Rectal smooth muscle tissue (tissue), 1 donor: ENCODE data around the gene SPTA1.

Experiments
- H3K27ac ChIP-seq: one replicate; pipeline ENCODE4 v1.7.0; 2013; ENCODE audit warnings: low read depth, low read length, inconsistent platforms
- H3K27me3 ChIP-seq: one replicate; pipeline ENCODE4 v1.7.0; 2013; ENCODE audit warnings: low read length; ENCODE audit not compliant: control insufficient read depth, insufficient read depth
- H3K36me3 ChIP-seq: one replicate; pipeline ENCODE4 v1.7.0; 2013; ENCODE audit warnings: low read length; ENCODE audit not compliant: control insufficient read depth, insufficient read depth
- H3K4me1 ChIP-seq: one replicate; pipeline ENCODE4 v1.7.0; 2013; ENCODE audit warnings: low read length; ENCODE audit not compliant: control insufficient read depth, insufficient read depth
- H3K4me3 ChIP-seq: one replicate; pipeline ENCODE4 v1.7.0; 2013; ENCODE audit warnings: low read length
- H3K9ac ChIP-seq: one replicate; pipeline ENCODE4 v1.7.0; 2013; ENCODE audit warnings: low read length

SPTA1 gene

DNA sequence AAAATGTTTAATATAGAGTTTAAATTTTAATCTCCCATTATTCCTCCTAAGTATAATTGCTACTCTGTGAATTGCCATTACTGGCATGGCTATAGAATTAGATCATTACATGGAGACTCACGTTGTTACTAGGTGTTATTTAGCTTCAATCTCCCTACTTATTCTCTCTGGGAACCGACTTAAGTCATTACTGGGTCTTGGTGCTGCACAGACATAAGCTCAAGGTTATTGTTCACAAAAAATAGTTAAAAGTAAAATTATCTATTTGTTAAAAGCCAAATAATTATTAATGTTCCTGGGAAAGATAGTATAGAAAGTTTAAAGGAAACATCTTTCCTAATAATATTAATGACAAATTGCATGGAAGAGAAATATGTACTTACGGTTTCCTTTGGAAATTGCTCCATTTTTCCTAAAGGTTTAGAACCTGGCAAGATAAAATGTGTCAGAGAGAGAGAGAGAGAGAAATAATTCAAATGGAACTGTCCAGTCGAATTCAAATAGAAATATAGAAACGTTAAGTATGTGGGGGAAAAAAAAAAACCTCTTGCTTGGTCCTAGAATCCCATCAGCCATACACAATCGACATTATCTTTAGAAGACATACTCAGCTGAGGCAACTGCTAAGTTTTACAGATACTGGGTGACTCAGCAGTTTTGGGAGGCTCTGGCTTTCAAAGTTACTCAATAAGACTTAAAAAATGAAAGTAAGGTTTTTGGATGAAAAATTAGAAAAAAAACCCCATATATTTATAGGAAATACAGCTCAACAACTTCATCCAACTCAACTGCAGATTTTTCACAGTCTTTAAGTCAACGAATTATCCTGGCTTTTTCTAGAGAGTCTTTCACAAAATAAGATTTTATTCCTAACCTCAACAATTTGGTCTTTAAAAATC lies at the start of gene SPTA1:
TSS of gene SPTA1 (minus strand) at position 605 of the 899 bp plus-strand sequence. CDS start at position 407, 198 bp downstream.
- H3K27ac ChIP-seq = no peak within 1 kb of the TSS

DNA sequence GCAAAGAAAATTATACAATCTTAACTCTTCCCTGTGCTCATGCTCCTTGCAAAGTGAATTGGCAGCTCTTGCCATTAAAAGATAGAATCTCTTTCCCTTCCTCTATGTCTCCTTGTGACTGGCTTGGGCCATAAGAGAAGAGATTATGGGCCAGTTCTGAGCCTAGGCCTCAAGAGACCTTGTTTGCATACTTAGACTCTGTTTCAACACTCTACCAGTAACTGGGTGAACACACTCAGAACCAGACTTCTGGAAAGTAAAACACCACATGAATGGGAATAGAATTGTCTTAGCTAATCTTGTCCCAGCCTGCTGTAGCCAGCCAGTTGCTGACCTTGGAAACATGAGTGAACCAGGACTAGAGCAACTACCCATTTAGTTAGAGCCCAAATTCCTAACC lies 49.3 kb upstream of the SPTA1 start:
- Histone ChIP-seq H3K36me3 (no peaks in the 10 kb centered on the region), H3K27ac (no peak overlapping the region), H3K27me3 (no peaks in the 10 kb centered on the region), H3K4me1 (no peaks in the 10 kb centered on the region), H3K4me3 (no peak overlapping the region), H3K9ac (no peak overlapping the region)

More for the DNA sequence above, at the start of gene SPTA1:
- Histone ChIP-seq H3K36me3 (no peaks in the 10 kb centered on the region), H3K9ac (no peak within 1 kb of the TSS), H3K4me1 (no peaks in the 10 kb centered on the region), H3K27me3 (no peaks in the 10 kb centered on the region), H3K4me3 (no peak within 1 kb of the TSS)

DNA sequence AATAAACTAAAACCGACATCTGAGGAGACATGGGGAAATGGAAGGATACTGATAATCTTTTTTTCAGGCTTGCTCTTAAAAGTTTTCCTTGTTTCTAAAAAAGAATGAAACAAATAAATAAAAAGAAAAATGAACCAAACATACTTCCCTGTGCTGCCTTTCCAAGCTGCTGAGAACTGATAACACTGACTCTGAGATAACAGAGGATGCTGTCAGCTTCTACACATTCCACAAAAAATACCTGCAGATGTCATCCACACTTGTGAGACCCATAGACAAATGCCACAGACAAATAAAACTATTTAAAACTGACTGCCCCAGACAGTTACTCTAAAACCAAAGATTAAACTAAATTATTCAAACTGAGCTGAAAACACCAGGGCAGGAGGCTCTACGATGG lies 46.0 kb upstream of the SPTA1 start:
- Histone ChIP-seq H3K27me3 (no peaks in the 10 kb centered on the region), H3K27ac (no peak overlapping the region), H3K36me3 (no peaks in the 10 kb centered on the region), H3K4me3 (no peak overlapping the region), H3K9ac (no peak overlapping the region), H3K4me1 (no peaks in the 10 kb centered on the region)

DNA sequence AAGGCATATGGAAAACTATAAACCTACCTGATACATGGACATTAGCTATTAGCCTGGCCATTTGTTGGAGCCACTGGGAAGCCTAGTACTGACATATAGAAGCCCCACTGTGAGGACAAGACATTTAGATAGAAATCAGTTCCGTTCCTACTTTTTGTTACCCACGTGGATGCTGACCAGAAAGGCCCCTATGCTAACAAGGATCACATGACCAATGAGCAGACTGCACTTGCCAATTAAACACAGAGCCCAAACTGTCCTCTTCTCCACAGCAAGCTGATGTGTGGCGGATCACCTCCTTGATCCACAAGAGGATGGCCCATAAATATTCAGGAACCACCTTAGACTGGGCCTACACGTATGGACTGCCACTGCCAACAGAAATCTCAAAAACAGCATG lies 45.2 kb upstream of the SPTA1 start:
- no peaks in the 10 kb centered on the region for H3K27me3 ChIP-seq
- no peak overlapping the region for H3K9ac ChIP-seq
- no peak overlapping the region for H3K4me3 ChIP-seq
- H3K27ac ChIP-seq = no peak overlapping the region
- no peaks in the 10 kb centered on the region for H3K36me3 ChIP-seq
- no peaks in the 10 kb centered on the region for H3K4me1 ChIP-seq

DNA sequence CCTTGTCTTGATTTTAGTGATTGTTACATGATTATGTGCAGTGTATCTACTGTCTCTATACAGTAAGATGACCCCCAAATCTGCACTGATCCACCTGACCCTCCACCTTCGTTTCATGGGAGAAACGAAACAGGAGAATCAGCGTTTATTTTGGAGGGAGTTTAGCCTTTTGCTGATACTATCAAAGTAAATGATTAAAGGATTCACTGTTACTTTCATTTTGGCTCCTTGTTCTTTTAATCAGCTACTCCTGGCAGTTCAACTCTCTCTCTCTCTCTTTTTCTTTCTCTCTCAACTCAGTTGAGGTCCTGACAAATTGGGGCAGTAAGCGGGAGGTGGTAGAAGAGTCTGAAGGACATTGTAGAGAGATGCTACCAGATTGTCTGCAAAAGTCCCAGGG lies 43.9 kb upstream of the SPTA1 start:
- no peak overlapping the region for H3K4me3 ChIP-seq
- no peaks in the 10 kb centered on the region for H3K4me1 ChIP-seq
- no peak overlapping the region for H3K27ac ChIP-seq
- H3K36me3 ChIP-seq = no peaks in the 10 kb centered on the region
- no peak overlapping the region for H3K9ac ChIP-seq
- H3K27me3 ChIP-seq = no peaks in the 10 kb centered on the region

DNA sequence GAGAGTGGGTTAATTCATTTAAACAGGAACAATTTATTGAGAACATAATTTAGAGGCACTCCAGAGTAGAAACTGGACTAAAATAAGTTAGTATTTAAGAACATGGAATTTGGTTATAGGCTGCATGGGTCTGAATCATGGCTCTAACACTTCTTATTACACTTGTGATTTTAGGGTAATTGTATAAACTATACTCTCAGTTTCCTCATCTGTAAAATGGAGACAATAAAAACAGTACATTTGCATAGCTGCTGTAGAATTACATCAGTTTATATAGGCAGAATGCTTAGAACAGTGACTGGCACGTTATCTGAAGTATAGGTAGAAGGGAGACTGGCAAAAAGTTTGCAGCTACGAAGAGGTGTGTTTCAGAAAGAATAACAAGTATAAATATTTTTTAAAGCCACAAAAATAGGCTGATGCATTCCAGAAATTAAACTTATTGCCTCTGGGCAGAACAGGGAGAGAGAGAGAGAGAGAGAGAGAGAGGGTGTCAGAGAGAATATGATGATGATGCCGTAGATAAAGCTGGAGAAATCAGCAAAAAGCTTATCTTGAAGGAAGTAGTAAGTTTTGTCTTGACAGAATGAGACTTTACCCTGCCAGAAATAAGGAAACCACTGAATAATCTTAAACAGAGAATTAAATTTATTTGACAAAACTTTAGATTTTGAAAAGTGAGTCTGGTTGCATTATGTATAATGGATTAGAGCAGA lies 42.2 kb upstream of the SPTA1 start:
- H3K27ac ChIP-seq = no peak overlapping the region
- H3K4me1 ChIP-seq = no peaks in the 10 kb centered on the region
- H3K27me3 ChIP-seq = no peaks in the 10 kb centered on the region
- H3K4me3 ChIP-seq = no peak overlapping the region
- no peak overlapping the region for H3K9ac ChIP-seq
- H3K36me3 ChIP-seq = no peaks in the 10 kb centered on the region

DNA sequence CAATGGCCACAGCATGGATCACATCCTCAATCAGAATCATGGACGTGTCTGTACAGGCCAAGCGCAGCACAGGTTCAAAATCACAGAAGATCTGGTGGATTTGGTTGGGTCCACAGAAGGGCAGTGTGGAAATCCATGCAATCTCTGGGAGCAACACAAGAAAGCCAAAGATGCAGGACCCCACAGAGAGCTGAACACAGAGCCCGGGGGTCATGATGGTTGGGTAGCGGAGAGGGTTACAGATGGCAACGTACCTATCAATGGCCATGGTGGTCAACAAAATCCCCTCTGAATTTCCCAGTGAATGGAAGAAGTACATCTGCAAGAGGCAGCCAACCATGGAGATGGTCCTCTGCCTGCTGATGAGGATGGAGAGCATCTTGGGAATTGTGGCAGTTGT lies 37.9 kb upstream of the SPTA1 start:
- Histone ChIP-seq H3K27me3 (no peaks in the 10 kb centered on the region), H3K4me3 (no peak overlapping the region), H3K9ac (no peak overlapping the region), H3K27ac (no peak overlapping the region), H3K36me3 (no peaks in the 10 kb centered on the region), H3K4me1 (no peaks in the 10 kb centered on the region)

DNA sequence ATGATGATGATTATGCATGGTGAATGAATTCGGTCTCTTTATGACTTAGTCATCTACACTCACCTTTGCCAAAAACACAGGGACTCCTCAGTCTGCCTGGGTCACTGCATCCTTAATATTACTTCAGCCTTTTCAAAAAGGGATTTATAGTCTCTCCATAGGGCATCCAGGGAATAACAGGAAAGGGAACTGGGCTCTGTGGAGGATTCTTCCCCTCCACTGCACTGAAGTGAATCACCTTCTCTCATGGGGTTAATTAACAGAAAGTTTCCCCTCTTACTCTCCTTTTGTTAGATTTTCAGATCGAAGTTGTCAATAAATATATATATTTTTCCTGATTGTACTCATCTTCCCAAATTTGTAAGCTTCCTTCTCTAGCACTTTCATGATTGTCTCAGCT lies 34.1 kb upstream of the SPTA1 start, which contains the start of gene OR6K3:
TSS of gene OR6K3 (minus strand) at position 101 of the 400 bp plus-strand sequence. CDS start 2,605 bp downstream, outside the sequence.
- Histone ChIP-seq H3K27ac (no peak within 1 kb of the TSS), H3K4me1 (no peaks in the 10 kb centered on the region), H3K27me3 (no peaks in the 10 kb centered on the region), H3K4me3 (no peak within 1 kb of the TSS), H3K36me3 (no peaks in the 10 kb centered on the region), H3K9ac (no peak within 1 kb of the TSS)

DNA sequence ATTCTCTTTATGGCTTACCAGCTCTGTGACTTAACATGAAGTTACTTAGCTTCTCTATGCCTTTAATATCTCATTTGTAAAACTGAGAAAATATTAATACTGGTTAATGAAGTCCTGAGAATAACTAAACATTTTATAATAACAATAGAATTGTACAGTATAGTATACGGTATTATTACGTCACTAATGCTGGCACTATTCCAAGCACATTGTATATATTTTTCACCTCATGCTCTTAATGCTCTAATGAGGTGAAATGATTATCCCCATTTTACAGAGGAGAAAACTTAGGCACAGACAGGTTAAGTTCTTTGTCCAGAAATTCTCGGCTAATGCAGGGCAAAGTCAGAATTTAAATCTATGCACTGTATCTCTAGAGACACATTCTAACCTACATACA lies 33.1 kb upstream of the SPTA1 start:
- no peaks in the 10 kb centered on the region for H3K36me3 ChIP-seq
- H3K4me1 ChIP-seq = no peaks in the 10 kb centered on the region
- no peaks in the 10 kb centered on the region for H3K27me3 ChIP-seq
- no peak overlapping the region for H3K9ac ChIP-seq
- no peak overlapping the region for H3K27ac ChIP-seq
- no peak overlapping the region for H3K4me3 ChIP-seq

DNA sequence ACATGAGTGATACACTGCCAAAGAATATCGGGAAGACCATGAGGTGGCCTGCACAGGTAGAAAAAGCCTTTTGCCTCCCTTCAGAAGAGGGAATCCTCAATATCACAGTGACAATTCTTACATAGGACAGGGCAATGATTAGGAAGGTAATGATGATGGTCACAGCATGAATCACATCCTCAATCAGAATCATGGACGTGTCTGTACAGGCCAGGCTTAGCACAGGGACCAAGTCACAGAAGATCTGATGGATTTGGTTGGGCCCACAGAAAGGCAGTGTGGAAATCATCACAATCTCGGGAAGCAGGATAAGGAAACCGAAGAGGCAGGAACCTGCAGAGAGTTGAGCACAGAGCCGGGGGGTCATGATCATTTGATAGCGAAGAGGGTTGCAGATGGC lies 30.8 kb upstream of the SPTA1 start:
- H3K27me3 ChIP-seq = no peaks in the 10 kb centered on the region
- no peak overlapping the region for H3K9ac ChIP-seq
- no peak overlapping the region for H3K4me3 ChIP-seq
- no peak overlapping the region for H3K27ac ChIP-seq
- H3K36me3 ChIP-seq = no peaks in the 10 kb centered on the region
- no peaks in the 10 kb centered on the region for H3K4me1 ChIP-seq

DNA sequence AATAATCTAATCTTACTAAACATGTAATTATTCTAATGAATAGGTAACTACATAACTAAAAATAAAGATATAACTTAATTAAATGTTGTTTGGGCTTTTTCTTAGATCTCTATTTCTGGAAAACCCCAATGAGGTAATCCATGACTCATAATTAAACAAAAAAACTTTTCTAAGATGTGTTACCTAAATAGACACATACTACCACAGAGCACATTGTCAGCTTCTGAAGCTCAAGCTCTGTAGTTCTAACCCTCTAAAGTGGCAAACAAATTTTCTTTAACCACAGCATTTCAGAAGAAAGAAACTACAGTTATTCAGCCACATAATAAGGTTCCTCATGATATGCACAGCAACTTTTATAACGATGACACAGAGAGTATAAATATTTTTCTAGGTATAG lies 29.8 kb upstream of the SPTA1 start:
- no peaks in the 10 kb centered on the region for H3K27me3 ChIP-seq
- no peak overlapping the region for H3K4me3 ChIP-seq

DNA sequence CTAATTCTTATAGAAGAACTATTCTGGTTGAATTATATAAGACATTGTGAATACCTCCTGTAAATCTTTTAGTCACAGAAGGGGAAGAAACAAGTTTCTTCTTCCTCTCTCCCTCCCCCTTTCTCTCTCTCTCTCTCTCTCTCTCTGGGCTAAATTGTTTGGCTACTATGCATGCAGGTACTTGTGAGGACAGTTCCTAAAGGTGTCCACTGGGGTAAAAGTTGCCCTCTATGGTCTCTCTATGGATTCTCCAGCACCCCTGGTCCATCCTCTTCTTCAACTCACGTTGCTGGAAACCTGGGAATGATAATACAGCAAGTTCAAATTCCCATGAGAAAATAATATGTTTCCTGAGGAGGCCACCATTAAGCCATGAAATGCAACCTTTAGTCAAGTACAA lies 28.2 kb upstream of the SPTA1 start:
- no peaks in the 10 kb centered on the region for H3K36me3 ChIP-seq
- no peak overlapping the region for H3K27ac ChIP-seq
- H3K9ac ChIP-seq = no peak overlapping the region
- H3K27me3 ChIP-seq = no peaks in the 10 kb centered on the region
- H3K4me3 ChIP-seq = no peak overlapping the region
- no peaks in the 10 kb centered on the region for H3K4me1 ChIP-seq

More for the DNA sequence above, 29.8 kb upstream of the SPTA1 start:
- H3K36me3 ChIP-seq = no peaks in the 10 kb centered on the region
- H3K9ac ChIP-seq = no peak overlapping the region
- H3K27ac ChIP-seq = no peak overlapping the region
- H3K4me1 ChIP-seq = no peaks in the 10 kb centered on the region
